ENCODE measurements around the gene DCAF11. TPM values are rescaled to one million over a fixed set of nuclear protein-coding genes. Genes with fewer than 3 reads are reported as not detected.

The DCAF11 gene
- total and polyA plus RNA-seq, 2 of the 8 experiments (the other 6 are each of a cell fraction or from before 2014, with no cell fraction given): 60.4 to 63.6 TPM

- Histone ChIP-seq H2AK5ac (ENCODE audit: low read depth, low read length) (no peak overlapping the region), H4K5ac (ENCODE audit: insufficient read length, low read depth, low read length) (no peak overlapping the region), H2BK5ac (ENCODE audit: low read depth, low read length) (no peak overlapping the region), H2AFZ (ENCODE audit: low read length) (no peak overlapping the region), H3K79me2 (ENCODE audit: control insufficient read depth in 1 of 2, insufficient read depth in 2 of 2, low read length in 2 of 2) (no peaks in the 10 kb centered on the region), H4K8ac (ENCODE audit: extremely low read depth, insufficient read depth, low read length) (no peak overlapping the region), H2BK20ac (ENCODE audit: low read length) (no peak overlapping the region), H3K18ac (ENCODE audit: extremely low read depth, low read length) (no peak overlapping the region), H4K20me1 (replicated peaks in 1 of 2; ENCODE audit: control insufficient read depth in 1 of 2, insufficient read depth in 2 of 2, low read length in 2 of 2) (no peaks in the 10 kb centered on the region), H3K27me3 (replicated peaks in 1 of 4; ENCODE audit: control insufficient read depth in 3 of 4, extremely low read depth in 1 of 4, insufficient read depth in 3 of 4, low read length in 3 of 4) (peaks cover 0 to 10% (median 7%) of the 10 kb centered on the region in 4 experiments; a peak in 5 of 7 replicates), H3K4me3 (ENCODE audit: extremely low read depth in 1 of 4, insufficient read depth in 2 of 4, low read depth in 3 of 4, low read length in 4 of 4) (no peak overlapping the region), H2BK15ac (ENCODE audit: low read length) (0 out of 2 replicates have a peak overlapping the region, but pooled peaks have one; percentile 18), H3K9ac (replicated peaks in 1 of 4; ENCODE audit: extremely low read depth in 1 of 4, low read depth in 3 of 4, low read length in 3 of 4) (no peak overlapping the region), H3K56ac (replicated peaks; ENCODE audit: insufficient read length, low read depth, low read length) (no peak overlapping the region), H2BK120ac (replicated peaks; ENCODE audit: low read depth, low read length) (no peak overlapping the region), H3K27ac (ENCODE audit: low read depth, low read length) (no peak overlapping the region), H3K9me3 (ENCODE audit: insufficient read depth in 2 of 2, low read depth in 1 of 2, low read length in 1 of 2) (no peaks in the 10 kb centered on the region), H3K4ac (replicated peaks; ENCODE audit: insufficient read length, low read depth, low read length) (no peak overlapping the region), H3K4me1 (replicated peaks in 1 of 4; ENCODE audit: control insufficient read depth in 3 of 4, insufficient read depth in 4 of 4, low read length in 3 of 4) (peaks cover 0 to 17% (median 12%) of the 10 kb centered on the region in 4 experiments; a peak in 6 of 7 replicates), H4K91ac (replicated peaks; ENCODE audit: insufficient read length, low read length) (no peak overlapping the region), H3K14ac (ENCODE audit: insufficient read length) (no peak overlapping the region), H3K23me2 (ENCODE audit: low read depth, low read length) (peaks cover 11% of the 10 kb centered on the region; the same call in 1 of the 2 replicates), H2BK12ac (ENCODE audit: low read depth, low read length) (no peak overlapping the region), H3K36me3 (ENCODE audit: control insufficient read depth in 2 of 4, insufficient read depth in 4 of 4, low read length in 3 of 4) (no peaks in the 10 kb centered on the region), H3K4me2 (ENCODE audit: insufficient read depth in 1 of 2, low read depth in 2 of 2, low read length in 2 of 2) (no peak overlapping the region), H3K79me1 (ENCODE audit: low read depth, low read length) (no peaks in the 10 kb centered on the region), H3K23ac (ENCODE audit: insufficient read length) (no peak overlapping the region)
- TF ChIP-seq SP2 (IDR thresholded peaks at IDR 0.05; ENCODE audit: low read length) (no peak), KDM5A (IDR thresholded peaks at IDR 0.05; ENCODE audit: low read length) (no peak), CREB1 (IDR thresholded peaks at IDR 0.05) (no peak), HDAC6 (IDR thresholded peaks at IDR 0.05; ENCODE audit: low read depth, low read length) (no peak), RNF2 (IDR thresholded peaks at IDR 0.05; ENCODE audit: borderline replicate concordance, low read depth, low read length, missing control alignments, poor library complexity, severe bottlenecking) (no peak), SIRT6 (IDR thresholded peaks at IDR 0.05; ENCODE audit: low read length) (no peak), POLR2AphosphoS5 (IDR thresholded peaks at IDR 0.05; ENCODE audit: low read depth, low read length) (no peak)
- POLR2A ChIA-PET (ENCODE audit: partially characterized antibody): interaction anchor here (1.2 to 27.2 kb wide), 3 partner anchors 14 to 25 kb away, joined by 4 to 626 read pairs (median 24); partner anchors contain the start of gene PCK2
- CTCF ChIA-PET (ENCODE audit: partially characterized antibody): interaction anchor here (1.8 to 23.8 kb wide), 2 partner anchors 9 to 31 kb away, joined by 5 to 316 read pairs; partner anchors contain the start of genes DCAF11 and PCK2
- no peak for DNase-seq (ENCODE audit: low read depth in 1 of 2, low spot score in 2 of 2)
- 90% methylated on average over 3 of the region's 3 CpGs; no CpG with 5 or more reads in 1 of the 2 experiments for WGBS, 2 experiments (ENCODE audit: extremely low coverage in 1 of 2, insufficient coverage in 1 of 2, insufficient read length in 1 of 2, insufficient replicate concordance in 2 of 2, low coverage in 1 of 2, low lambda C conversion rate in 2 of 2, missing lambda C conversion rate in 1 of 2)
- FAIRE-seq: no peak
These were observed 31.1 kb upstream of the DCAF11 start for GRCh38 chr14:24083462-24083861.

Data from H1 (cell line).